GM18499 (cell line): ENCODE results near the gene NPDC1.
"Not testable (repeated sequence)": the region's sequence is repeated elsewhere in the genome, so short reads cannot be mapped to it uniquely, and the experiment has no call there.

ENCODE experiments used
- ATAC-seq: cut with Tn5 transposase; IDR thresholded peaks from one replicate; pipeline ENCODE4 v1.9.1; 2021; ENCODE audit warnings: moderate number of reproducible peaks; ENCODE audit not compliant: insufficient read depth, unreplicated experiment

The NPDC1 gene

GRCh38 chr9:137042751-137043727 is 2.9 kb downstream of the NPDC1 start:
- no peak for ATAC-seq

- no peak for ATAC-seq
These were observed 4.9 kb downstream of the NPDC1 start for GRCh38 chr9:137041124-137041523.

DNA sequence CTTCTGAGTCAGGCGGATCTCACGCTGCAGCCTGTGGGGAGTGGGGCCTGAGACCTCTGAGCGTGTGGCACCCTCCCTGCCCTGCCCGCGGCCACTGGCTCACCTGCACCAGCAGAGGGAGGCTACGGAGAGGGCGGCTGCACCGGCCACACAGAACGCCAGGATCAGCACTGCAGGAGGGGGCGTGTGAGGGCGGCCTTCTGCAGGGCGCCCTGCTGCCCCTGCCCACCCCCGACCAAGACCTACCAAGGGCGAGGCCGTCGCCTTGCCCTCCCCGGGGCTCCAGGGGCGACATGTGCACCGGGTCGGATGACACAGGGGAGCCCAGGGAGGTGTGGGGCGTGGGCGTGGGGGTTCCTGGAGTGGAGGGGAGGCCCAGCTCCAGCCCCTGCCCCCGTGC is 5.4 kb downstream of the NPDC1 start:
- no peak for ATAC-seq

GRCh38 chr9:137039611-137040366 is 6.2 kb downstream of the NPDC1 start:
- ATAC-seq, result no peak

GRCh38 chr9:137038916-137039315 is 7.1 kb downstream of the NPDC1 start:
- ATAC-seq, result no peak

DNA sequence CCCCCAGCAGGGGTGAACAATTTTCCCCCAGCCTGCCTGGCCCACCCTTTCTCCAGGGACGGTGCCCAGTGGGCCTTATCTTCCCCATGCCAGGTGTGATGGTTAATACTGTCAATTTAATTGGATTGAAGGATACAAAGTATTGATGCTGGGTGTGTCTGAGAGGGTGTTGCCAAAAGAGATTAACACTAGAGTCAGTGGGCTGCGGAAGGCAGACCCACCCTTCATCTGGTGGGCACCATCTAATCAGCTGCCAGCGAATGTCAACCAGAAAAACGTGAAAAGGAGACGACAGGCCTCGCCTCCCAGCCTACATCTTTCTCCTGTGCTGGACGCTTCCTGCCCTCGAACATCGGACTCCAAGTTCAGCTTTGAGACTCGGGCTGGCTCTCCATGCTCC is 8.5 kb downstream of the NPDC1 start:
- ATAC-seq, result no peak

- ATAC-seq, result no peak
These were observed 8.9 kb downstream of the NPDC1 start for GRCh38 chr9:137037035-137037434.

DNA sequence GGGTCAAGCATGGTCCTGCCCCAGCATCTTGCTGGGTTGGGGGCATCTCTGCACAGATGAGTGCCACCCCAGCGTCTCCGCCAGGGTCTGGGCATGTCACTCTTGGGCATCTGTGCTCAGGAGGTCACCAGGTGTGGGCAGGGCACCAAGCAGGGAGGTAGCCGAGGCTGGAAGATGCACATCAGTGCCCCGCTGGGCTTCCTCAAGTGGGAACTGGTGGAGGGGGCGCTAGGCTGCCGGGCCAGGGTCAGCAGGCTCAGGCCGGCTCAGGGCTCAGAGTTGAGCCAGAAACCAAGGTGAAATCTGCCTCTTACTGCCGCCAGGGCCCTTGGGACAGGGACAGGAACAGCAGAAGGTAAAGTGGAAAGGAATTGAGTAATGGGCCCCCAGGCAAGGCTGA is 10.0 kb downstream of the NPDC1 start:
- ATAC-seq, result no peak

GRCh38 chr9:137035507-137035834 is 10.5 kb downstream of the NPDC1 start:
- ATAC-seq, result no peak

GRCh38 chr9:137034709-137035506 is 11.1 kb downstream of the NPDC1 start:
- no peak for ATAC-seq

DNA sequence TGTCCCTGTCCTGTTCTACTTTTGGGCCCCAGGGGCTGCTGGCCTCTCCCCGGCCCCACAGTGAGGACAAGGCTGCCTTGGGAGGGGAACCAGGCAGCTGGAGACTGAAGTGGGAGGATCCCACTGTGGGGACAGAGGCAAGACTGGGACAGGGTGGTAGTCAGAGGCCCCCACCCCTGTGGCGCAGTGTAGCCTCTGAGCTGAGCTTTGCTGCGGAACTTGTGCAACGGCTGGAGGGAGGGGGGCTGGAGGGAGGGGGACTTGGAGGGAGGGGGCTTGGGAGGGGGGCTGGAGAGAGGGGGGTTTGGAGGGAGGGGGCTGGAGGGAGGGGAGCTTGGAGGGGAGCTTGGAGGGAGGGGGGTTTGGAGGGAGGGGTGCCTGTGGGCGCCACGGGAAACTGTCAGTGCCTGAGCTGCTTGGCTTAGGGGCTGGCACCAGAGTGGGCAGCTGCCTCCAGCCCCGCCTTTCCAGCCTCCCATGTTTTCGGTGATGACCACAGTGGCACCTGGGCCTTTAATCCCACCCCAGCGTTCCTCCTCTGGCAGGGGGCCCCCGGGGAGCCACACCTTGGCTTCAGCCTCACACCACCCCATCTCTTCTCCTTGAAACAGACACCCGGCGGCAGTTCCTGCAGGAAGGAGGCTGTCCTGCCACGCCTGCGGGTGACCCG is 11.8 kb downstream of the NPDC1 start:
- ATAC-seq, result no peak

DNA sequence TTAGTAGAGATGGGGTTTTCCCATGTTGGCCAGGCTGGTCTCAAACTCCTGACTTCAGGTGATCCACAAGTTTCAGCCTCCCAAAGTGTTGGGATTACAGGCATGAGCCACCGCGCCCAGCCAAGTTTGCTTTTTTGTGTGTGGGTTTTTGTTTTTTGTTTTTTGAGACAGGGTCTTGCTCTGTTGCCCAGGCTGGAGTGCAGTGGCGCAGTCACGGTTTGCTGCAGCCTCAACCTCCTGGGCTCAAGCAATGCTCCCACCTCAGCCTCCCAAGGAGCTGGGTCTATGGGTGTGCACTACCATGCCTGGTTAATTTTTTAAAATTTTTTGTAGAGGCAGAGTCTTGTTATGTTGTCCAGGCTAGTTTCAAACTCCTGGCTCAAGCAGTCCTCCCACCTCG is 12.5 kb downstream of the NPDC1 start:
- not testable (repeated sequence) for ATAC-seq

DNA sequence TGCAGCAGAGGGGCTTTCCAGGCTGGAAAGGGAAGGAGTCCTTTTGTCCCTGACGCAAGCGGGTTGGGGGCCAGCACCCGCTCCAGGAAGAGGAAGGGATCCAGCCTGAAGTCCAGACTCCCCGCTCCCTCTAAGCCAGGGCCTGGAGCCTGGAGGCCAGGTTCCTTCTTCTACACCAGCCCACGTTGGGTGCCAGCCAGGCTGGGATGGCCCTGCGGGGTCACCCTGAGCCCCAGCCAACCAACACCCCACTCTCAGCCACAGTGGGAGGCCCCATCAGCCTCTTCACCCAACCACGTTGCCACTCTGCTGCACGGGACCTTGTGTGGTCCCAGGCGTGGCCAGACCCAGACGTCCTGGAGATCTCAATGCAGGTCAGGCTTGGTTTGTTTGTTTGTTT is 13.1 kb downstream of the NPDC1 start:
- ATAC-seq, result no peak

DNA sequence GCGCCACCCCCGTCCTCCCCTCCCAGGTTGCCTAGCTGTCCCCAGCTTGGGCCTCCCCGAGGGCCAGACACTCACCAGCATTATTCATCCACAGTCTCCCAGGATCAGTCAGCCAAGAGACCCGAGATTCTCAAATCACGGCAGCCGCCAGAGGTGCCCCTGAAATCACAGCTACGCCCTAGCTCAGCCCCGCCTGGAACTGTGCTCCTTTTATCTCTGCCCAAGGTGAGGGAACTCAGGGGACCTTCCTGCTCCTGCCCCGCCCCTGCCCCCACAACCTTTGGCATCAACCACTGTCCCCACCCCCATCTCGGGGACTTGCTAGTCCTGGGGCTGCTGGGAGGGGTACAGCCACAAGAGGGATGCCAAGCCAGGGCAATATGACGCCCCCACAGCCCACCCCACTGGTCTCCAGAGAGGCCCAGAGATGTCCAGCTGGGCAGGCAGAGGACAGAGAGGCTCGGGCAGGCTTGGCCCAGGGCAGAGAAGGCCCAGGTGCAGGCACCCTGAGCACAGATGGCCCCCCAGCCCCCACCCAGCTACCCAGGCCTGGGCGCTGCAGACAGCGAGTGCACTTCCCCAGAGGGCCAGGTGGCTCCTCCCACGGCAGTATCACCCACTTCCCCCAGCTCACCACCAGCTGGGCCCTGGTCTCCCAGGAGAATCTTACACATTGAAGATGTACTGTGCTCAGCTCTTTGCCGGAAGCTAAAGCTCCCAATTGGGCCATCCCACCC is 13.9 kb downstream of the NPDC1 start, which contains the start of gene FUT7:
Gene FUT7, minus strand, starts transcription at position 185 of the 737 bp plus-strand sequence. Its CDS starts 97 bp downstream, at position 88.
- ATAC-seq, result no peak

- no peak for ATAC-seq
These were observed 15.1 kb downstream of the NPDC1 start for GRCh38 chr9:137030538-137031527.

DNA sequence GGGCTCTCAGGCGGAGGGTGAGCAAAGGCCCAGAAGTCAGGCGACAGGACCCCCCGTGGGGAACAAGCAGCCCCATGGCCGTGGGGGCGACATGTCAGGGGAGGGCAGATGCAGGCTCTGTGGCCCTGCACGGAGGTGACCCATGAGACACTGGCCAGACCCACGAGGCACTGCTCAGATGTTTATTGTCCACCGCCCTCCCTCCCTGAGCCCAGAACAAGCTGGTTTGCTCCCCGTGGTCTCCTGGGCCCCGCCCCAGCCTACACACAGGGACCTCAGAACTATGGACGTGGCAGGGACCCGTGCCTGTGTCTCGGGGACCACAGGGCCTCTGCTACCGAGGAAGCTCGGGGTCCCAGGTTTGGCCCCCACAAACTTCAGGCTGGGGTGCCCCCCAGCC is 16.0 kb downstream of the NPDC1 start:
- no peak for ATAC-seq

- ATAC-seq, result no peak
These were observed 16.7 kb downstream of the NPDC1 start for GRCh38 chr9:137029058-137029936.
